Activated T-cell treated with anti-CD3 and anti-CD28 coated beads for 24 hours (primary cell): ENCODE data around the gene PET100.

Experiments used
- DNase-seq: peaks from one replicate; pipeline ENCODE4 v3.0.0-alpha.2; 2020; ENCODE audit warnings: low read depth

PET100 gene

GRCh38 chr19:7679771-7680605 is 50.4 kb downstream of the PET100 start:
- no peak for DNase-seq

GRCh38 chr19:7680606-7681339 is 51.2 kb downstream of the PET100 start, which contains the start of gene TRAPPC5:
TRAPPC5 (plus strand) TSS chr19:7680833; CDS start chr19:7682254, 1,421 bp downstream.
- DNase-seq, result peak; percentile 83
